CD14-positive monocyte (primary cell): ENCODE results near the gene MAPK14. TPM values are rescaled to one million over a fixed set of nuclear protein-coding genes. Genes with fewer than 3 reads are reported as not detected.

Experiments
- DNase-seq, 3 donors: peaks; one replicate each; pipeline ENCODE4 v3.0.0-alpha.2; 2011 to 2022
- H2AFZ ChIP-seq: 2 replicates; pipeline ENCODE4 v1.6.0; 2012; ENCODE audit warnings: mild to moderate bottlenecking, low read depth, low read length, inconsistent platforms; ENCODE audit not compliant: insufficient read depth, poor library complexity, severe bottlenecking
- H3K27ac ChIP-seq, 2 donors: 1 replicate in 1 of 2; 2 replicates in 1 of 2; pipeline ENCODE4 v1.5.1; 2012 to 2013; ENCODE audit warnings: low read length in 2 of 2, control low read depth in 1 of 2, inconsistent platforms in 1 of 2, low read depth in 1 of 2, mild to moderate bottlenecking in 1 of 2
- H3K27me3 ChIP-seq, 2 donors: one replicate each; pipeline versions ENCODE4 v1.6.0 to v1.6.1; 2011 to 2013; ENCODE audit warnings: low read length in 2 of 2; ENCODE audit not compliant: control insufficient read depth in 2 of 2, insufficient read depth in 2 of 2
- H3K36me3 ChIP-seq, 2 donors: replicated peaks in 1 of 2; 1 replicate in 1 of 2; 2 replicates in 1 of 2; pipeline versions ENCODE4 v1.5.1 to v1.6.1; 2012 to 2013; ENCODE audit warnings: low read length in 2 of 2, control low read depth in 1 of 2, inconsistent platforms in 1 of 2, mild to moderate bottlenecking in 1 of 2; ENCODE audit not compliant: insufficient read depth in 2 of 2, control insufficient read depth in 1 of 2
- H3K4me1 ChIP-seq, 2 donors: 1 replicate in 1 of 2; 2 replicates in 1 of 2; pipeline versions ENCODE4 v1.5.1 to v1.6.1; 2012 to 2013; ENCODE audit warnings: low read length in 2 of 2, control low read depth in 1 of 2, inconsistent platforms in 1 of 2, mild to moderate bottlenecking in 1 of 2, moderate library complexity in 1 of 2; ENCODE audit not compliant: insufficient read depth in 2 of 2, control insufficient read depth in 1 of 2
- H3K4me2 ChIP-seq: replicated peaks from 2 replicates; pipeline ENCODE3; 2012; ENCODE audit warnings: low read length, moderate library complexity, mild to moderate bottlenecking; ENCODE audit not compliant: poor library complexity, severe bottlenecking; ENCODE audit errors: extremely low read depth
- H3K4me3 ChIP-seq, 3 experiments: fragments of 200-600 bp in 1 of 3; sonication (generic) in 1 of 3; replicated peaks in 1 of 3; 1 replicate in 2 of 3; 2 replicates in 1 of 3; pipeline ENCODE4 v1.5.1; 2011 to 2013; ENCODE audit warnings: low read length in 3 of 3, mild to moderate bottlenecking in 3 of 3, control low read depth in 2 of 3, low read depth in 2 of 3, inconsistent platforms in 1 of 3, moderate library complexity in 1 of 3
- H3K79me2 ChIP-seq: 2 replicates; pipeline ENCODE4 v1.6.0; 2012; ENCODE audit warnings: mild to moderate bottlenecking, control low read depth, inconsistent platforms, low read length, moderate library complexity; ENCODE audit not compliant: insufficient read depth
- H3K9ac ChIP-seq: 2 replicates; pipeline ENCODE4 v1.6.0; 2017; ENCODE audit warnings: low read length, mild to moderate bottlenecking; ENCODE audit not compliant: insufficient read depth, poor library complexity, severe bottlenecking
- H3K9me3 ChIP-seq, 2 donors: replicated peaks in 1 of 2; 1 replicate in 1 of 2; 2 replicates in 1 of 2; pipeline versions ENCODE4 v1.5.1 to v1.6.1; 2012 to 2013; ENCODE audit warnings: low read length in 2 of 2, control low read depth in 1 of 2; ENCODE audit not compliant: control insufficient read depth in 1 of 2, insufficient read depth in 1 of 2
- H4K20me1 ChIP-seq: 2 replicates; pipeline ENCODE4 v1.6.0; 2012; ENCODE audit warnings: mild to moderate bottlenecking, low read length, control low read depth, moderate library complexity; ENCODE audit not compliant: insufficient read depth
- H3K27ac Mint-ChIP-seq, 7 donors: one replicate each; pipeline ENCODE4 v1.8.0; 2020; ENCODE audit warnings: mild to moderate bottlenecking in 7 of 7, mixed read lengths in 7 of 7, moderate library complexity in 6 of 7, inconsistent platforms in 2 of 7
- H3K27me3 Mint-ChIP-seq, 3 donors: one replicate each; pipeline ENCODE4 v1.8.0; 2021 to 2022; ENCODE audit warnings: low read depth in 3 of 3, mild to moderate bottlenecking in 3 of 3, mixed read lengths in 3 of 3, moderate library complexity in 3 of 3, inconsistent platforms in 1 of 3
- H3K36me3 Mint-ChIP-seq, 2 donors: one replicate each; pipeline ENCODE4 v1.8.0; 2020; ENCODE audit warnings: mixed read lengths in 2 of 2, inconsistent platforms in 1 of 2, mild to moderate bottlenecking in 1 of 2
- H3K4me1 Mint-ChIP-seq: one replicate; pipeline ENCODE4 v1.8.0; 2020; ENCODE audit warnings: mild to moderate bottlenecking, mixed read lengths
- H3K4me3 Mint-ChIP-seq, 2 donors: one replicate each; pipeline ENCODE4 v1.8.0; 2020; ENCODE audit warnings: mild to moderate bottlenecking in 2 of 2, mixed read lengths in 2 of 2, moderate library complexity in 1 of 2
- H3K9me3 Mint-ChIP-seq, 7 donors: one replicate each; pipeline ENCODE4 v1.8.0; 2020 to 2022; ENCODE audit warnings: mixed read lengths in 7 of 7, mild to moderate bottlenecking in 6 of 7, moderate library complexity in 6 of 7, inconsistent platforms in 2 of 7
- WGBS: methylation state at CpG from one replicate; pipeline ENCODE4 v1.1.5; 2013; ENCODE audit warnings: missing lambda C conversion rate; ENCODE audit not compliant: insufficient coverage; 5-methylcytosine and 5-hydroxymethylcytosine counted together
- intact Hi-C, 2 donors: fragments of 100-400 bp; cut with micrococcal nuclease; formaldehyde crosslinking; loops; one replicate each; pipeline versions ENCODE4 v1.15.0 to v1.15.1; 2023
- polyA plus RNA-seq, 3 donors: library from polyadenylated mRNA; depleted of rRNA in 1 of 3; unstranded in 2 of 3; stranded (reverse) in 1 of 3; fragments of 300-500 nt in 2 of 3; fragments of >200 nt in 1 of 3; fragmentation: Illumina TruSeq in 2 of 3; gene quantifications; 1 replicate in 2 of 3; 2 replicates in 1 of 3; pipeline ENCODE4 v1.2.3, GENCODE V29; 2012 to 2021
- TF ChIP-seq, protein P1 (sequence below): fragments of 200-600 bp; IDR thresholded peaks from one replicate; pipeline ENCODE4 v1.8.0; 2022; ENCODE audit warnings: antibody characterized with exemption, mild to moderate bottlenecking

The MAPK14 gene
- polyA plus RNA-seq, 3 donors, result 56.6 to 96.6 (median 83.7) TPM

- Mint-ChIP-seq H3K36me3 (peaks cover 19 to 54% of the 10 kb centered on the region in 2 donors), H3K9me3 (peaks cover 0 to 4% (median 0%) of the 10 kb centered on the region in 7 donors), H3K4me3 (no peak overlapping the region), H3K27me3 (no peaks in the 10 kb centered on the region), H3K27ac (peak overlapping the region in 5 of 7 donors; percentile 12 to 83 (median 30)), H3K4me1 (peaks cover 42% of the 10 kb centered on the region)
- Histone ChIP-seq H3K4me1 (peaks cover 0 to 14% of the 10 kb centered on the region in 2 donors), H3K4me2 (no peak overlapping the region), H3K27me3 (no peaks in the 10 kb centered on the region), H2AFZ (no peak overlapping the region), H3K9ac (no peak overlapping the region), H3K9me3 (no peaks in the 10 kb centered on the region), H4K20me1 (peaks cover 100% of the 10 kb centered on the region), H3K79me2 (peaks cover 100% of the 10 kb centered on the region), H3K36me3 (peaks cover 19 to 64% of the 10 kb centered on the region in 2 donors), H3K4me3 (no peak overlapping the region), H3K27ac (peak overlapping the region in 1 of 2 donors; percentile 60)
- intact Hi-C loops, result no loop called here
- 89% methylated on average over 1 of the region's 2 CpGs for WGBS
- DNase-seq, result no peak
- TF ChIP-seq, protein P1, sequence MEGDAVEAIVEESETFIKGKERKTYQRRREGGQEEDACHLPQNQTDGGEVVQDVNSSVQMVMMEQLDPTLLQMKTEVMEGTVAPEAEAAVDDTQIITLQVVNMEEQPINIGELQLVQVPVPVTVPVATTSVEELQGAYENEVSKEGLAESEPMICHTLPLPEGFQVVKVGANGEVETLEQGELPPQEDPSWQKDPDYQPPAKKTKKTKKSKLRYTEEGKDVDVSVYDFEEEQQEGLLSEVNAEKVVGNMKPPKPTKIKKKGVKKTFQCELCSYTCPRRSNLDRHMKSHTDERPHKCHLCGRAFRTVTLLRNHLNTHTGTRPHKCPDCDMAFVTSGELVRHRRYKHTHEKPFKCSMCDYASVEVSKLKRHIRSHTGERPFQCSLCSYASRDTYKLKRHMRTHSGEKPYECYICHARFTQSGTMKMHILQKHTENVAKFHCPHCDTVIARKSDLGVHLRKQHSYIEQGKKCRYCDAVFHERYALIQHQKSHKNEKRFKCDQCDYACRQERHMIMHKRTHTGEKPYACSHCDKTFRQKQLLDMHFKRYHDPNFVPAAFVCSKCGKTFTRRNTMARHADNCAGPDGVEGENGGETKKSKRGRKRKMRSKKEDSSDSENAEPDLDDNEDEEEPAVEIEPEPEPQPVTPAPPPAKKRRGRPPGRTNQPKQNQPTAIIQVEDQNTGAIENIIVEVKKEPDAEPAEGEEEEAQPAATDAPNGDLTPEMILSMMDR, result no peak
Observed at GRCh38 chr6:36066817-36067216, 39.2 kb downstream of the MAPK14 start.

DNA sequence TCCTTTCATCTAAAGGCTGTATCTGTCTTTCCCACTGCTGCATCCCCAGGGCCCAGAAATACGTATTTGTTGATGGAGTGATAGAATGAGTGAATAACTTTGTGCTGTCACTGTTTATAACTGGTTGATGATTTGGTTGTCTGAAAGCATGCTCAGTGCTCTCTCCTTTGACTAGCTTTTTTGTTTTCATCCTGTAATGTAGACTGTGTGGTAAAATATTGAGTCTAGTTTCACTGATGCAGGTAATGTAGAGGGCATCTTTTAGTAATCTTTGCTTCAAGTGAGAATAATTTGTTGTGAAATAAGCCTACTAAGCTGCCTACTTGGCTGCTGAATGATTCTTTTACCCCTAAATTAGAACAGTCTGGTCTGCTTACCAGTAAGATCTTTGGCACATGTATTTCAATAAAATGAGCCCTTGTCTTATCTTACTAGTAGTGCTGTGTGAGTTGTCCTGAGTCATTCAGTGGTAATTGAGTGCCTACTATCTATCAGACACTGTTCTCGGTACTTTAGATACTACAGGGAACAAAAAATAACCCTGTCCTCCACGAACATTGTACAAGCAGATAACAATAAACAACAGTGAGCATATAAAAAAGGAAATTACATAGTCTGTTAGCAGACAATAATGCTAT is 39.9 kb downstream of the MAPK14 start:
- TF ChIP-seq, protein P1, result no peak
- H3K36me3 ChIP-seq, result peaks cover 19 to 65% of the 10 kb centered on the region in 2 donors
- peaks cover 100% of the 10 kb centered on the region for H3K79me2 ChIP-seq
- no peak overlapping the region for H2AFZ ChIP-seq
- H3K9me3 ChIP-seq, result no peaks in the 10 kb centered on the region
- H3K9me3 Mint-ChIP-seq, result peaks cover 0 to 4% (median 0%) of the 10 kb centered on the region in 7 donors
- H3K9ac ChIP-seq, result no peak overlapping the region
- intact Hi-C loops, result no loop called here
- peaks cover 0 to 16% of the 10 kb centered on the region in 2 donors for H3K4me1 ChIP-seq
- peaks cover 16 to 52% of the 10 kb centered on the region in 2 donors for H3K36me3 Mint-ChIP-seq
- no peak overlapping the region for H3K4me3 ChIP-seq
- peak overlapping the region; percentile 38 to 82 (median 58) for H3K27ac Mint-ChIP-seq
- peaks cover 49% of the 10 kb centered on the region for H3K4me1 Mint-ChIP-seq
- no peak for DNase-seq
- no peak overlapping the region for H3K4me3 Mint-ChIP-seq
- no peaks in the 10 kb centered on the region for H3K27me3 ChIP-seq
- H3K4me2 ChIP-seq, result no peak overlapping the region
- WGBS, result 80% methylated on average over 1 of the region's 3 CpGs
- H3K27ac ChIP-seq, result peak overlapping the region in 1 of 2 donors; percentile 60
- H4K20me1 ChIP-seq, result peaks cover 100% of the 10 kb centered on the region
- H3K27me3 Mint-ChIP-seq, result peaks cover 0 to 1% (median 0%) of the 10 kb centered on the region in 3 donors
